B cell (primary cell): Measurements from ENCODE around the gene SLC25A10. TPM values are rescaled to one million over a fixed set of nuclear protein-coding genes. Genes with fewer than 3 reads are reported as not detected.

Experiments
- ATAC-seq: fragments of 200-7000 bp; cut with Tn5 transposase; one replicate; pipeline ENCODE4 v1.10.0; 2021; ENCODE audit warnings: low read depth, mild to moderate bottlenecking, moderate number of reproducible peaks, moderate library complexity
- CTCF ChIA-PET: fragments of 350-600 bp; sonication (Branson Sonifier 250); formaldehyde crosslinking; loops from one replicate; lab custom pipeline; 2021; ENCODE audit warnings: antibody characterized with exemption, inconsistent platforms; lab: Charles Lee
- POLR2A ChIA-PET: fragments of 350-600 bp; sonication (Branson Sonifier 250); formaldehyde crosslinking; loops from one replicate; lab custom pipeline; 2021; ENCODE audit warnings: antibody characterized with exemption; lab: Charles Lee
- DNase-seq: peaks from one replicate; pipeline ENCODE4 v3.0.0; 2013
- H2AFZ ChIP-seq: 2 replicates; pipeline ENCODE4 v1.6.1; 2012; ENCODE audit warnings: mild to moderate bottlenecking, low read depth, low read length; ENCODE audit not compliant: insufficient read depth, poor library complexity, severe bottlenecking
- H3K27ac ChIP-seq, 2 donors: 1 replicate in 1 of 2; 2 replicates in 1 of 2; pipeline ENCODE4 v1.5.1; 2012 to 2013; ENCODE audit warnings: low read length in 2 of 2, mild to moderate bottlenecking in 2 of 2, moderate library complexity in 1 of 2
- H3K27me3 ChIP-seq, 4 experiments: fragments of 200-600 bp in 1 of 4; sonication (generic) in 1 of 4; replicated peaks in 1 of 4; 1 replicate in 2 of 4; 2 replicates in 2 of 4; pipeline versions ENCODE4 v1.6.1 to v1.7.0; 2013 to 2016; ENCODE audit warnings: low read length in 3 of 4, mild to moderate bottlenecking in 2 of 4, mixed read lengths in 1 of 4, moderate library complexity in 1 of 4; ENCODE audit not compliant: insufficient read depth in 4 of 4, control insufficient read depth in 3 of 4; ENCODE audit errors: control extremely low read depth in 1 of 4
- H3K36me3 ChIP-seq, 2 experiments: replicated peaks in 1 of 2; 1 replicate in 1 of 2; 2 replicates in 1 of 2; pipeline versions ENCODE4 v1.6.1 to v1.7.1; 2013; ENCODE audit warnings: low read length in 1 of 2; ENCODE audit not compliant: insufficient read depth in 2 of 2, control insufficient read depth in 1 of 2; ENCODE audit errors: control extremely low read depth in 1 of 2, extremely low read depth in 1 of 2
- H3K4me1 ChIP-seq, 2 donors: fragments of 200-600 bp in 1 of 2; sonication (generic) in 1 of 2; 1 replicate in 1 of 2; 2 replicates in 1 of 2; pipeline versions ENCODE4 v1.5.1 to v1.6.1; 2013 to 2017; ENCODE audit warnings: low read length in 2 of 2; ENCODE audit not compliant: control insufficient read depth in 2 of 2, insufficient read depth in 2 of 2
- H3K4me2 ChIP-seq: replicated peaks from 2 replicates; pipeline ENCODE3; 2012; ENCODE audit warnings: mild to moderate bottlenecking, low read depth, low read length; ENCODE audit not compliant: poor library complexity, severe bottlenecking
- H3K4me3 ChIP-seq, 5 experiments: fragments of 200-600 bp in 1 of 5; sonication (generic) in 1 of 5; 1 replicate in 3 of 5; 2 replicates in 2 of 5; pipeline versions ENCODE4 v1.5.1 to v1.7.0; 2011 to 2016; ENCODE audit warnings: low read length in 4 of 5, mild to moderate bottlenecking in 4 of 5, low read depth in 2 of 5, control low read depth in 1 of 5, moderate library complexity in 1 of 5; ENCODE audit not compliant: insufficient read depth in 1 of 5; ENCODE audit errors: control extremely low read depth in 1 of 5, extremely low read depth in 1 of 5
- H3K79me2 ChIP-seq: fragments of 200-600 bp; sonication (generic); one replicate; pipeline ENCODE4 v1.6.0; 2016; ENCODE audit warnings: low read length; ENCODE audit not compliant: control insufficient read depth, insufficient read depth
- H3K9ac ChIP-seq: fragments of 200-600 bp; sonication (generic); 2 replicates; pipeline ENCODE4 v1.6.1; 2017; ENCODE audit warnings: mild to moderate bottlenecking, low read length, moderate library complexity
- H3K9me3 ChIP-seq, 3 donors: one replicate each; pipeline versions ENCODE4 v1.6.1 to v1.7.1; 2013; ENCODE audit warnings: low read length in 2 of 3; ENCODE audit not compliant: control insufficient read depth in 2 of 3, insufficient read depth in 1 of 3; ENCODE audit errors: control extremely low read depth in 1 of 3
- H4K20me1 ChIP-seq: 2 replicates; pipeline ENCODE4 v1.6.0; 2012; ENCODE audit warnings: mild to moderate bottlenecking, low read length; ENCODE audit not compliant: insufficient read depth, control insufficient read depth, poor library complexity, severe bottlenecking
- H3K27ac Mint-ChIP-seq: one replicate; pipeline ENCODE4 v1.8.0; 2021; ENCODE audit warnings: mixed read lengths
- H3K27me3 Mint-ChIP-seq: one replicate; pipeline ENCODE4 v1.8.0; 2021; ENCODE audit warnings: mixed read lengths
- H3K4me1 Mint-ChIP-seq: one replicate; pipeline ENCODE4 v1.8.0; 2021; ENCODE audit warnings: mixed read lengths
- H3K4me3 Mint-ChIP-seq: one replicate; pipeline ENCODE4 v1.8.0; 2021; ENCODE audit warnings: mixed read lengths
- H3K9me3 Mint-ChIP-seq: one replicate; pipeline ENCODE4 v1.8.0; 2022; ENCODE audit warnings: mixed read lengths; ENCODE audit not compliant: insufficient read depth
- CTCF ChIP-seq: fragments of 200-600 bp; IDR thresholded peaks from one replicate; pipeline ENCODE4 v1.8.0; 2022; ENCODE audit warnings: antibody characterized with exemption, mild to moderate bottlenecking
- EZH2 ChIP-seq: IDR thresholded peaks from 2 replicates; pipeline ENCODE4 v1.6.1; 2012; ENCODE audit warnings: borderline replicate concordance, low read depth, mild to moderate bottlenecking, moderate library complexity, low read length; ENCODE audit not compliant: insufficient read depth, poor library complexity, severe bottlenecking
- WGBS: methylation state at CpG from one replicate; pipeline ENCODE4 v1.1.5; 2013; ENCODE audit warnings: missing lambda C conversion rate; ENCODE audit not compliant: insufficient coverage; 5-methylcytosine and 5-hydroxymethylcytosine counted together
- intact Hi-C: fragments of 100-400 bp; cut with micrococcal nuclease; formaldehyde crosslinking; loops from one replicate; pipeline ENCODE4 v1.10.0; 2022
- polyA plus RNA-seq: library from polyadenylated mRNA; depleted of rRNA; stranded (reverse); fragments of >200 nt; gene quantifications from 2 replicates; pipeline ENCODE4 v1.2.3, GENCODE V29; 2012
- total RNA-seq, 2 donors: library from RNA; stranded (reverse); fragments of 120-200 nt in 1 of 2; gene quantifications; 1 replicate in 1 of 2; 2 replicates in 1 of 2; pipeline versions ENCODE4 v1.2.3 to v1.2.4, GENCODE V29; 2013 to 2022

SLC25A10 gene
- total and polyA plus RNA-seq, 2 donors (not counting 1 experiment from before 2014, with no cell fraction given): 3.9 to 5.0 TPM

- WGBS: 92% methylated on average over 23 of the region's 25 CpGs
- ChIA-PET POLR2A (interaction anchor here (0.7 kb wide), 1 partner anchor 103 kb away, joined by 6 read pairs; no protein-coding TSS in a partner anchor), CTCF (interaction anchor here (1.0 kb wide), 1 partner anchor 11 kb away, joined by 3 read pairs; no protein-coding TSS in a partner anchor)
- H4K20me1 ChIP-seq: peaks cover 32% of the 10 kb centered on the region
- H3K9me3 ChIP-seq: no peaks in the 10 kb centered on the region
- ATAC-seq (no peak), DNase-seq (no peak)
- H2AFZ ChIP-seq: no peak overlapping the region
- Mint-ChIP-seq H3K4me1 (peaks cover 30% of the 10 kb centered on the region), H3K9me3 (no peaks in the 10 kb centered on the region), H3K27me3 (no peaks in the 10 kb centered on the region), H3K27ac (no peak overlapping the region), H3K4me3 (peak overlapping the region; percentile 49)
- H3K79me2 ChIP-seq: peaks cover 53% of the 10 kb centered on the region
- TF ChIP-seq EZH2 (no peak), CTCF (no peak)
- H3K9ac ChIP-seq: no peak overlapping the region
- H3K4me1 ChIP-seq: peaks cover 24 to 32% of the 10 kb centered on the region in 2 donors
- intact Hi-C loops: no loop called here
- no peaks in the 10 kb centered on the region for H3K27me3 ChIP-seq
- H3K36me3 ChIP-seq: peaks cover 0 to 42% of the 10 kb centered on the region in 2 experiments
- no peak overlapping the region for H3K4me2 ChIP-seq
- H3K4me3 ChIP-seq: no peak overlapping the region
- no peak overlapping the region for H3K27ac ChIP-seq
These were observed 11.5 kb upstream of the SLC25A10 start for GRCh38 chr17:81700353-81701287.
